Activated naive CD8-positive, alpha-beta T cell treated with anti-CD3 and anti-CD28 coated beads, Interleukin-2, amount 50 U/mL, for 24 hours (primary cell): ENCODE data around the gene CAPNS2.
"Not testable (repeated sequence)": the region's sequence is repeated elsewhere in the genome, so short reads cannot be mapped to it uniquely, and the experiment has no call there.

Experiments
- ATAC-seq: fragments of 150-1000 bp; cut with Tn5 transposase; one replicate; pipeline ENCODE4 v1.10.0; 2021
- DNase-seq: peaks from one replicate; pipeline ENCODE4 v3.0.0; 2021
- H3K27ac Mint-ChIP-seq: one replicate; pipeline ENCODE4 v1.8.0; 2021; ENCODE audit warnings: mild to moderate bottlenecking, mixed read lengths
- H3K27me3 Mint-ChIP-seq: one replicate; pipeline ENCODE4 v1.8.0; 2021; ENCODE audit warnings: mixed read lengths
- H3K36me3 Mint-ChIP-seq: one replicate; pipeline ENCODE4 v1.8.0; 2021; ENCODE audit warnings: low read depth, mixed read lengths
- H3K4me1 Mint-ChIP-seq: one replicate; pipeline ENCODE4 v1.8.0; 2021; ENCODE audit warnings: mixed read lengths
- H3K4me3 Mint-ChIP-seq: one replicate; pipeline ENCODE4 v1.8.0; 2021; ENCODE audit warnings: mild to moderate bottlenecking, moderate library complexity, mixed read lengths
- H3K9me3 Mint-ChIP-seq: one replicate; pipeline ENCODE4 v1.8.0; 2021; ENCODE audit warnings: mixed read lengths

CAPNS2 gene

GRCh38 chr16:55576384-55576783, 9.9 kb downstream of the CAPNS2 start:
- H3K4me1 Mint-ChIP-seq: peaks cover 2% of the 10 kb centered on the region
- no peaks in the 10 kb centered on the region for H3K36me3 Mint-ChIP-seq
- ATAC-seq: no peak
- no peak overlapping the region for H3K27ac Mint-ChIP-seq
- no peak for DNase-seq
- H3K9me3 Mint-ChIP-seq: no peaks in the 10 kb centered on the region
- H3K4me3 Mint-ChIP-seq: no peak overlapping the region
- H3K27me3 Mint-ChIP-seq: peaks cover 2% of the 10 kb centered on the region

- Mint-ChIP-seq H3K9me3 (no peaks in the 10 kb centered on the region), H3K27ac (no peak overlapping the region), H3K4me3 (no peak overlapping the region), H3K27me3 (peaks cover 2% of the 10 kb centered on the region), H3K36me3 (no peaks in the 10 kb centered on the region), H3K4me1 (peaks cover 2% of the 10 kb centered on the region)
- ATAC-seq (no peak), DNase-seq (no peak)
These were observed 11.4 kb downstream of the CAPNS2 start for GRCh38 chr16:55577887-55578286.

- Mint-ChIP-seq H3K27me3 (no peaks in the 10 kb centered on the region), H3K9me3 (no peaks in the 10 kb centered on the region), H3K36me3 (no peaks in the 10 kb centered on the region)
These were observed 19.1 kb downstream of the CAPNS2 start for GRCh38 chr16:55585631-55586030.

GRCh38 chr16:55588799-55589198, 22.3 kb downstream of the CAPNS2 start:
- no peaks in the 10 kb centered on the region for H3K9me3 Mint-ChIP-seq
- no peak overlapping the region for H3K4me3 Mint-ChIP-seq
- ATAC-seq (no peak), DNase-seq (no peak)
- H3K4me1 Mint-ChIP-seq: no peaks in the 10 kb centered on the region
- H3K27ac Mint-ChIP-seq: no peak overlapping the region
- H3K27me3 Mint-ChIP-seq: peaks cover 4% of the 10 kb centered on the region
- H3K36me3 Mint-ChIP-seq: no peaks in the 10 kb centered on the region

More at GRCh38 chr16:55585631-55586030, 19.1 kb downstream of the CAPNS2 start:
- Mint-ChIP-seq H3K4me1 (no peaks in the 10 kb centered on the region), H3K27ac (no peak overlapping the region), H3K4me3 (no peak overlapping the region)
- ATAC-seq (no peak), DNase-seq (no peak)

- H3K4me1 Mint-ChIP-seq: no peaks in the 10 kb centered on the region
- no peaks in the 10 kb centered on the region for H3K36me3 Mint-ChIP-seq
These were observed 25.8 kb downstream of the CAPNS2 start for GRCh38 chr16:55592306-55592705.

GRCh38 chr16:55597928-55598327, 31.4 kb downstream of the CAPNS2 start:
- H3K27me3 Mint-ChIP-seq: peaks cover 8% of the 10 kb centered on the region
- H3K36me3 Mint-ChIP-seq: no peaks in the 10 kb centered on the region
- DNase-seq (no peak), ATAC-seq (no peak)
- H3K27ac Mint-ChIP-seq: no peak overlapping the region
- no peak overlapping the region for H3K4me3 Mint-ChIP-seq
- no peaks in the 10 kb centered on the region for H3K4me1 Mint-ChIP-seq
- peaks cover 4% of the 10 kb centered on the region for H3K9me3 Mint-ChIP-seq

More at GRCh38 chr16:55592306-55592705, 25.8 kb downstream of the CAPNS2 start:
- no peaks in the 10 kb centered on the region for H3K9me3 Mint-ChIP-seq
- DNase-seq: no peak
- H3K27me3 Mint-ChIP-seq: peaks cover 8% of the 10 kb centered on the region
- no peak overlapping the region for H3K27ac Mint-ChIP-seq
- no peak for ATAC-seq
- no peak overlapping the region for H3K4me3 Mint-ChIP-seq

- ATAC-seq (no peak), DNase-seq (no peak)
- no peak overlapping the region for H3K4me3 Mint-ChIP-seq
- H3K9me3 Mint-ChIP-seq: peaks cover 4% of the 10 kb centered on the region
- no peak overlapping the region for H3K27ac Mint-ChIP-seq
- no peaks in the 10 kb centered on the region for H3K27me3 Mint-ChIP-seq
- H3K4me1 Mint-ChIP-seq: no peaks in the 10 kb centered on the region
- no peaks in the 10 kb centered on the region for H3K36me3 Mint-ChIP-seq
These were observed 39.4 kb downstream of the CAPNS2 start for GRCh38 chr16:55605754-55606336.

GRCh38 chr16:55613613-55614335, 47.3 kb downstream of the CAPNS2 start:
- no peak overlapping the region for H3K4me3 Mint-ChIP-seq
- H3K9me3 Mint-ChIP-seq: no peaks in the 10 kb centered on the region
- H3K27me3 Mint-ChIP-seq: peaks cover 7% of the 10 kb centered on the region
- ATAC-seq: no peak
- H3K36me3 Mint-ChIP-seq: no peaks in the 10 kb centered on the region
- no peaks in the 10 kb centered on the region for H3K4me1 Mint-ChIP-seq
- no peak overlapping the region for H3K27ac Mint-ChIP-seq
- DNase-seq: no peak

- Mint-ChIP-seq H3K36me3 (no peaks in the 10 kb centered on the region), H3K27ac (no peak overlapping the region), H3K4me1 (no peaks in the 10 kb centered on the region), H3K4me3 (no peak overlapping the region), H3K27me3 (peaks cover 8% of the 10 kb centered on the region), H3K9me3 (peaks cover 2% of the 10 kb centered on the region)
- DNase-seq (no peak), ATAC-seq (no peak)
These were observed 48.6 kb downstream of the CAPNS2 start for GRCh38 chr16:55615071-55615470.

- not testable (repeated sequence) for ATAC-seq, H3K9me3 Mint-ChIP-seq, H3K27me3 Mint-ChIP-seq, H3K27ac Mint-ChIP-seq, H3K4me1 Mint-ChIP-seq, H3K4me3 Mint-ChIP-seq, DNase-seq, H3K36me3 Mint-ChIP-seq
These were observed 49.2 kb downstream of the CAPNS2 start for GRCh38 chr16:55615670-55616069.
